Cardiac muscle cell (in vitro differentiated cells and primary cell): ENCODE measurements around the gene NCDN. TPM values are rescaled to one million over a fixed set of nuclear protein-coding genes. Genes with fewer than 3 reads are reported as not detected.

ENCODE experiments used
- DNase-seq, 2 donors: peaks; one replicate each; pipeline versions ENCODE4 v3.0.0 to v3.0.0-alpha.2; 2010 to 2017; ENCODE audit warnings: low read depth in 1 of 2, low spot score in 1 of 2
- H3K27ac ChIP-seq: fragments of 200-600 bp; sonication (generic); 2 replicates; pipeline ENCODE4 v1.5.1; 2016
- H3K27me3 ChIP-seq: fragments of 200-600 bp; sonication (generic); 2 replicates; pipeline ENCODE4 v1.6.0; 2016; ENCODE audit warnings: control low read depth
- H3K36me3 ChIP-seq: fragments of 200-600 bp; sonication (generic); 2 replicates; pipeline ENCODE4 v1.5.1; 2016; ENCODE audit warnings: control low read depth
- H3K4me1 ChIP-seq: fragments of 200-600 bp; sonication (generic); 2 replicates; pipeline ENCODE4 v1.8.1; 2017; ENCODE audit warnings: low read depth, mild to moderate bottlenecking, mixed run types
- H3K4me3 ChIP-seq: fragments of 200-600 bp; sonication (generic); 2 replicates; pipeline ENCODE4 v1.5.1; 2016; ENCODE audit warnings: mild to moderate bottlenecking
- H3K9me3 ChIP-seq: fragments of 200-600 bp; sonication (generic); 2 replicates; pipeline ENCODE4 v1.5.1; 2017; ENCODE audit warnings: low read depth, mild to moderate bottlenecking, control low read depth
- CTCF ChIP-seq: IDR thresholded peaks from 2 replicates; pipeline ENCODE4 v1.5.1; 2012; ENCODE audit warnings: low read depth, mild to moderate bottlenecking, low read length
- polyA plus RNA-seq: library from polyadenylated mRNA; unstranded; fragments of >200 nt; fragmentation: Nextera tagmentation; extraction: Ambion mirVana; gene quantifications from 2 replicates; pipeline ENCODE4 v1.2.1, GENCODE V29; 2016
- total RNA-seq: library from RNA; depleted of rRNA; stranded (reverse); fragments of >200 nt; gene quantifications from 2 replicates; pipeline ENCODE4 v1.2.3, GENCODE V29; 2016

NCDN gene
- total and polyA plus RNA-seq, 2 experiments from 2014 or later: 43.9 to 46.2 TPM

- Histone ChIP-seq H3K4me1 (no peaks in the 10 kb centered on the region), H3K9me3 (no peaks in the 10 kb centered on the region), H3K27ac (no peak overlapping the region), H3K36me3 (no peaks in the 10 kb centered on the region), H3K27me3 (peaks cover 2% of the 10 kb centered on the region), H3K4me3 (no peak overlapping the region)
- TF ChIP-seq CTCF: no peak
- no peak for DNase-seq
These were observed 29.2 kb downstream of the NCDN start for GRCh38 chr1:35586808-35587207.

- TF ChIP-seq CTCF: no peak
- Histone ChIP-seq H3K27me3 (no peaks in the 10 kb centered on the region), H3K27ac (no peak overlapping the region), H3K4me3 (no peak overlapping the region), H3K36me3 (no peaks in the 10 kb centered on the region), H3K9me3 (no peaks in the 10 kb centered on the region), H3K4me1 (no peaks in the 10 kb centered on the region)
- no peak for DNase-seq
These were observed 30.1 kb downstream of the NCDN start for GRCh38 chr1:35587736-35588135.

- H3K36me3 ChIP-seq: no peaks in the 10 kb centered on the region
- TF ChIP-seq CTCF: no peak
These were observed 30.8 kb downstream of the NCDN start for GRCh38 chr1:35588197-35588910.

GRCh38 chr1:35589516-35590427 lies 32.2 kb downstream of the NCDN start:
- H3K36me3 ChIP-seq: no peaks in the 10 kb centered on the region
- DNase-seq: no peak
- no peak overlapping the region for H3K27ac ChIP-seq
- no peaks in the 10 kb centered on the region for H3K27me3 ChIP-seq
- no peak overlapping the region for H3K4me3 ChIP-seq
- H3K4me1 ChIP-seq: no peaks in the 10 kb centered on the region
- TF ChIP-seq CTCF: no peak
- H3K9me3 ChIP-seq: no peaks in the 10 kb centered on the region

More at GRCh38 chr1:35588197-35588910, 30.8 kb downstream of the NCDN start:
- Histone ChIP-seq H3K27me3 (no peaks in the 10 kb centered on the region), H3K9me3 (no peaks in the 10 kb centered on the region), H3K4me3 (no peak overlapping the region), H3K4me1 (no peaks in the 10 kb centered on the region), H3K27ac (no peak overlapping the region)
- DNase-seq: no peak

- DNase-seq: no peak
- no peaks in the 10 kb centered on the region for H3K9me3 ChIP-seq
- no peaks in the 10 kb centered on the region for H3K27me3 ChIP-seq
- H3K27ac ChIP-seq: no peak overlapping the region
- no peaks in the 10 kb centered on the region for H3K36me3 ChIP-seq
- H3K4me1 ChIP-seq: no peaks in the 10 kb centered on the region
- TF ChIP-seq CTCF: no peak
- no peak overlapping the region for H3K4me3 ChIP-seq
These were observed 33.0 kb downstream of the NCDN start for GRCh38 chr1:35590476-35591040.
